Activated naive CD4-positive, alpha-beta T cell treated with anti-CD3 and anti-CD28 coated beads, Interleukin-2, amount 50 U/mL, for 72 hours (primary cell): Measurements from ENCODE around the gene MUL1. TPM values are rescaled to one million over a fixed set of nuclear protein-coding genes. Genes with fewer than 3 reads are reported as not detected.

ENCODE experiments used
- ATAC-seq, 2 donors: fragments of 150-1000 bp; cut with Tn5 transposase; 2 replicates each; pipeline ENCODE4 v1.10.0; 2021; ENCODE audit warnings: mild to moderate bottlenecking in 2 of 2, moderate library complexity in 2 of 2
- DNase-seq, 2 donors: peaks; one replicate each; pipeline ENCODE4 v3.0.0; 2021 to 2022; ENCODE audit warnings: low spot score in 2 of 2
- H3K27ac Mint-ChIP-seq, 2 donors: one replicate each; pipeline ENCODE4 v1.8.0; 2022; ENCODE audit warnings: mild to moderate bottlenecking in 2 of 2, mixed read lengths in 2 of 2
- H3K36me3 Mint-ChIP-seq, 2 donors: one replicate each; pipeline ENCODE4 v1.8.0; 2022; ENCODE audit warnings: mixed read lengths in 2 of 2
- H3K9me3 Mint-ChIP-seq, 2 donors: one replicate each; pipeline ENCODE4 v1.8.0; 2022; ENCODE audit warnings: mixed read lengths in 2 of 2
- total RNA-seq, 2 donors: library from RNA; stranded (reverse); gene quantifications; one replicate each; pipeline ENCODE4 v1.2.3, GENCODE V29; 2022

Gene MUL1
- total RNA-seq, 2 donors from 2014 or later = 12.8 to 14.6 TPM

DNA sequence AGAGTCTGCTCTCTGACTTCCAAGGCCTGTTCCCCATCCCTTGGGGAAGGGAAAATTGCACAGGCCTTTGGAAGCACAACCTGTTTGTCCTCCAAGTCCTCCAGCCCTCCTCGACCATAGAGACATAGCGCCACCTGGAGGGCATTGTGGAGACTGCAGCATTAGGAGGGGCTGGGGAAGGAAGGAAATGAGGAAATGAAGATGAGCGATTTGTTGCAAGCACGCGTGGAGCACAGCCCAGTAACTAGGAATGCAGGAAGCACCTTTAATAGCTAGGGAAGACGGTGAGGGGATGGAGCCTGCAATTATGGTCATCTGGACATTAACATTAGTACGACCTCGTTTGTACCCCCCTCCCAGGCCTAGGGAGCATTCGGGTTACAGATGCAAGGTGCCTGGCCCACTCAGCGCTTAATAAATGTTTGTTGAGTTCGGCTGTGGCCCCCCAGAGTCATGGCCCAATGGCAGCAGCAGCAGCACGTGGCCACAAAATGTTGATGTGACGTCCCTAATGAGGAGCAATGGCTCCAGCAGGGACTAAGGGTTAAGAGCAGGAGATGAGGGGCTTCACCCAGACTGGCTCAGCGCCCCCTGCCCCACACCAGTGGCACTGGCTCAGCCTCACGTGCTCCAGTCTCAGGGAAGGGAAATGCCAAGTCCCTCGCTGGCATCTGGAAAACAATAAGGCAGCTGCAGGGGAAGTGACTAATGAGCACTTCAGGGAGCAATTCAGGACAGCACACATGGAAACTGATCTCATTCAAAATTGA is 13.9 kb downstream of the MUL1 start:
- ATAC-seq (peak in 1 of 2 donors; percentile 16), DNase-seq (peak; percentile 75 to 90)
- Mint-ChIP-seq H3K36me3 (peaks cover 0 to 12% of the 10 kb centered on the region in 2 donors), H3K27ac (no peak overlapping the region), H3K9me3 (no peaks in the 10 kb centered on the region)

- Mint-ChIP-seq H3K9me3 (no peaks in the 10 kb centered on the region), H3K27ac (peak overlapping the region in 1 of 2 donors; percentile 58), H3K36me3 (peaks cover 0 to 12% of the 10 kb centered on the region in 2 donors)
- ATAC-seq (no peak), DNase-seq (no peak)
These were observed 14.6 kb downstream of the MUL1 start for GRCh38 chr1:20493309-20493708.

GRCh38 chr1:20492751-20493150 is 15.2 kb downstream of the MUL1 start:
- peak overlapping the region in 1 of 2 donors; percentile 58 for H3K27ac Mint-ChIP-seq

DNA sequence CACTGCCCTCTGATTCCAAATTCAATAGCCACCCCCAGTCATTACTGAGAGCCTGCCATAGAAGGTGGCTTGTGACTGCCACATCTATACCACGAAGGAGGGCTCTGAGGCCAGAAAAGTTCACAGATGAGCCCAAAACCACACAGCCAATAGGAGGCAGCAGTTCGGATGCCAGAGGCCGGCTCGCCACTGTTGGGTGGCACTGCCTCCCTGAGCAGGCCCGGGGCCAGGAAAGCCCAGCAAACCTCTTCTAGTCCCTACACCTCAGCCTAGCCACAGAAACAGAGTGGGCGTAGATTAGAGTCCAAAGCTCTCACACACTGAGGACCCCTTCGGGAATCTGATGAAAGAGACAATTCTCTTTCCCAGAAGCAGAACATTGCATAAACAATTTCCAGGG is 16.1 kb downstream of the MUL1 start:
- ATAC-seq (no peak), DNase-seq (no peak)
- no peak overlapping the region for H3K27ac Mint-ChIP-seq
- no peaks in the 10 kb centered on the region for H3K9me3 Mint-ChIP-seq
- H3K36me3 Mint-ChIP-seq = peaks cover 0 to 5% of the 10 kb centered on the region in 2 donors

More at GRCh38 chr1:20492751-20493150, 15.2 kb downstream of the MUL1 start:
- H3K9me3 Mint-ChIP-seq = no peaks in the 10 kb centered on the region
- no peak for DNase-seq
- ATAC-seq = no peak
- H3K36me3 Mint-ChIP-seq = peaks cover 0 to 12% of the 10 kb centered on the region in 2 donors

DNA sequence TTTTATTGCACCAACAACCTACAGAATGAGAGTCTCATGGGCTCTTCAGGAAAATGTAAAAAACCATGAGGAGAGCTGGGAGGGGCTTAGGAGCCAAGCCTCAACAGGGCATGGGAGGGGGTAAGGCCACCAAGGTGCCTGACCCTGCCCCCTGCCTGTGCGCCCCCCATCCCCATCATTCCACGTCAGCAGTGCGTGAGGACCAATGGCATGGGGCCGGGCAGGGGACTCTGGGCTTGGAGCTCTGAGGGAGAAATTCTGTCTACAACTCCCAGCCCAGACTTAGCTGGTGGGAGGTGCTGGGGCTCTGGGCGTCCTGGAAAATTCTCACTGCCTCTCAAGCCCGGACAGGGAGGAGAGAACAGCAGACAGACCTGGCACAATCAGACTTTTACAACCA is 16.8 kb downstream of the MUL1 start:
- Mint-ChIP-seq H3K36me3 (no peaks in the 10 kb centered on the region), H3K27ac (no peak overlapping the region), H3K9me3 (no peaks in the 10 kb centered on the region)
- ATAC-seq (no peak), DNase-seq (no peak)

- H3K27ac Mint-ChIP-seq = no peak overlapping the region
- peaks cover 0 to 6% of the 10 kb centered on the region in 2 donors for H3K36me3 Mint-ChIP-seq
- no peaks in the 10 kb centered on the region for H3K9me3 Mint-ChIP-seq
- ATAC-seq (no peak), DNase-seq (no peak)
These were observed 20.7 kb downstream of the MUL1 start for GRCh38 chr1:20487236-20487590.

DNA sequence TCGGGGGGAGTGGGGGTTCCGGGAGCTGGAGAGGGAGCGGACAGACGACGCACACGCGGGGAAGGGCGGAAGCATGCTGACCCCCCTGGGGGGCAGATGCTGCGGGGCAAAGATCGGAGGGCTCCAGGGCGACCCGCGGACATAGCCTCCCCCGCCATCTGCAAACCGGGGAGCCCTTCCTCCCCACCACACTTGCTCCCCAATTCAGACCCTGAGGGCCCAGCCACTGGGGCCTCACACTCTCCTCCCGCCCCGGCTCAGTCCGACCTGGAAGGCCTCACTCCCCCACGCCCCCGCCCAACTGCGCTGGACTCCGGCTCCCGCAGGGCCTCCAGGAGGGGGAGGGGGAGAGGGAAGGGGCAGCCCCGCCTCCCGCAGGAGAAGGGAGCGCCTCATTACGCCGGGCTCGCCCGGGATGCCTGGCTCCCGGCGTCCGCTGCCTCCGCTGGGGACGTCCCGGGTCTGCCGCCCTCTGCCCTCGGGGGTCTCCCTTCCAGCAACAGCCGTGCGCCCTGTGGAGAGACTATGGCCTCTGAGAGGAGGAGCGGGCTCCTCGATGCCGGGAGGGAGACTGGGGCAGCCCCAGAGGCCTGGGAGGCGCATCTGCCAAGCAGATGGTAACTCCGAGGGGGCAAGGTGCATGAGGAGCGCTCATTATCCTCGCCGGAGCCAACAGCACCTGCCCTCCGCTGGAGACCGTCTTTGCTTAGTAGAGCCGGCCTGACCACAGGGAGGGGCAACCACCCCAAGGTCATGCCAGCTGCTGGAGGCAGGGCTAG is 21.3 kb downstream of the MUL1 start:
- no peaks in the 10 kb centered on the region for H3K9me3 Mint-ChIP-seq
- DNase-seq (no peak), ATAC-seq (peak in 1 of 2 donors; percentile 58)
- peaks cover 0 to 6% of the 10 kb centered on the region in 2 donors for H3K36me3 Mint-ChIP-seq
- no peak overlapping the region for H3K27ac Mint-ChIP-seq

DNA sequence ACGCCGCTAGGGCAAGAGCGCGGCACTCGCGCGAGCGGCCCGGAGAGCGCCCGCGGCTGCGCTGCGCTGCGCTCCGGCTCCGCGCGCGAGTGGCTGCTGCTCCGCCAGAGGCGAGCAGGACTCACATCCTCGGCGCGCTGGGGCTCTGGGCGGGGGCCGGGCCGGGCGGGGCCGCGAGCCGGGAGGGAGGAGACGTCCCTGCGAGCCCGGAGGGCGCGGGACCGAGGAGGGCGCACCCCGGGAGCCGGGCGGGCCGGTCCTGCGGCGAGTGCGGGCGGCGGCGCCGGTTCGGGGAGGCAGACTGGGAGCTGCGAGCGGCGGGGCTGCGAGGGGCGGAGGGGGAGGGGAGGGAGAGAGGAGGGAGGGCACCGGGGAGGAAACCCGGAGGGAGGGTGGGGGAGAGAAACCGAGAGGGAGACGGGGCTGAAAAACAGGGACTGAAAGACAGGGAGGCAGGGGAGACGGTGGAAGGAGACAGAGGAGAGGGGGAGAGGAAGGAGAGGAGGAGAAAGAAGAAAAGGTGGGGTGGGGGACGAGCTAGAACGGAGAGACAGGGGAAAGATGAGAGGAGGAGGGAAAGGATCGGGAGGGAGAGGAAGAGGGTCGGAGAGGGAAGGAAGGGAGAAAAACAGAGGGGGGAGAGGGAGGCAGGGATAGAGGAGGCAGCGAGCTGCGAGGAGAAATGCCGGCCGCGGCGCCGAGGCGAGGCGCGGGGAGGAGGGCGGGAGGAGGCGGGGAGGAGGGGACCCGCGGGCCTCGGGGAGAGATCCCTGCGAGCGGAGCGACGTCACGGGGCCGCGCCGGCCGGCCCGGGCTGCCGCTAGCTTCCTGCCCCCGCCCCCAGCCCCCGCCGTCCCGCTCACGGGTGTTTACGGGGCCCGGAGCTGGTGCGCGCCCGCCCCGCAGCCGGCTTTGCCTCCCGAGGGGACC is 22.2 kb downstream of the MUL1 start, which contains the start of gene CAMK2N1:
Gene CAMK2N1, minus strand, starts transcription at position 684 of the 930 bp plus-strand sequence. CDS start 831 bp downstream, outside the sequence.
- DNase-seq = no peak
- Mint-ChIP-seq H3K9me3 (no peaks in the 10 kb centered on the region), H3K36me3 (peaks cover 0 to 6% of the 10 kb centered on the region in 2 donors), H3K27ac (peak within 1 kb of the TSS in 1 of 2 donors; percentile 40)
- ATAC-seq = peak; percentile 69 to 73

DNA sequence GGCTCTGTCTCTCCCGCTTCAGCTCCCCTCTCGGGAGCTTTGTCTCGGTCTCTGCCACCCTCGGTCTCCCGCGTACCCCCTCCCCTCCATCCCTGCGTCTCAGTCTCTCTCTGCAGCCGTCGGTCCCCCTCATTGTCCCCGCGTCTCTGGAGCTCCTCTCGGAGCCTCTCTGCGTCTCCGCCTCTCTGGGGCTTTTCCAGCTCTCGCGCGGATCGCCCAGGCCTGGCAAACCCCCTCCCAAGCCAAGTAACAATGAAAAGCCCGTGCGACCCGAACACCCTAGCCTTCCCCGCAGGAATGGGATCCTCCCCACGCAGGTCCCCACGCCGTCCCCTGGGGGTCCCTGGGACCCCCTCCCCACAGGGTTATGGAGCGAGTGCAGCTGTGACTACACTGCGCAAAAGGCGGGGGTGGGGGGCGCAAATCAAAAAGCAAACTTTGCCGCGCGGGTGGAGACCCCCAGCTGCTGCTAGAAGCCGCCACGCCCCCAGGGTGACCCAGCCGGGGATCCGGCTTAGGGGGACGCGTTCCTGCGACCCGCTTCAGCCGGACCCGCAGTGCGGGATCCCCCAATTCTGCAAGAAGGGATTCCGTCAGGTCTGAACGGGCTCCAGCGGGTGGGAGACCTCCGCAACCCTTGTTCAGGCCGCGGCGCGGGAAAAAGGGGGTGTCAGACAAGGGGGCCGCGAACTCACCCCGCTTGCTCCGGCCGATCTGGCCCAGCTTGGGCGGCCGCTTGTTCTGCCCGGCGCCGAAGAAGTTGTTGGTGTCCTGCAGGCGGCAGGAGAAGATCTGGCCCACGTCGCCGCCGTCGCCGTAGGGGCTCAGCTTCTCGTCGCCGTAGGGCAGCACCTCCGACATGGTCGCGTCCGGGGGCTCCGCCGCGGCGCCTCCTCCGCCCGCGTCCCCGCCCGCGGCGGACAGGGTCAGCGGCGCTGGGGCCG is 23.2 kb downstream of the MUL1 start:
- Mint-ChIP-seq H3K9me3 (no peaks in the 10 kb centered on the region), H3K36me3 (peaks cover 0 to 6% of the 10 kb centered on the region in 2 donors), H3K27ac (no peak overlapping the region)
- peak in 1 of 2 donors; percentile 4 for ATAC-seq
- DNase-seq = no peak

GRCh38 chr1:20483833-20484518 is 24.0 kb downstream of the MUL1 start:
- DNase-seq = no peak
- H3K36me3 Mint-ChIP-seq = peaks cover 0 to 6% of the 10 kb centered on the region in 2 donors
- H3K27ac Mint-ChIP-seq = no peak overlapping the region
- ATAC-seq = no peak
- H3K9me3 Mint-ChIP-seq = no peaks in the 10 kb centered on the region

- ATAC-seq = no peak
- Mint-ChIP-seq H3K9me3 (no peaks in the 10 kb centered on the region), H3K27ac (no peak overlapping the region), H3K36me3 (peaks cover 0 to 6% of the 10 kb centered on the region in 2 donors)
- DNase-seq = no peak
These were observed 24.7 kb downstream of the MUL1 start for GRCh38 chr1:20483098-20483832.

DNA sequence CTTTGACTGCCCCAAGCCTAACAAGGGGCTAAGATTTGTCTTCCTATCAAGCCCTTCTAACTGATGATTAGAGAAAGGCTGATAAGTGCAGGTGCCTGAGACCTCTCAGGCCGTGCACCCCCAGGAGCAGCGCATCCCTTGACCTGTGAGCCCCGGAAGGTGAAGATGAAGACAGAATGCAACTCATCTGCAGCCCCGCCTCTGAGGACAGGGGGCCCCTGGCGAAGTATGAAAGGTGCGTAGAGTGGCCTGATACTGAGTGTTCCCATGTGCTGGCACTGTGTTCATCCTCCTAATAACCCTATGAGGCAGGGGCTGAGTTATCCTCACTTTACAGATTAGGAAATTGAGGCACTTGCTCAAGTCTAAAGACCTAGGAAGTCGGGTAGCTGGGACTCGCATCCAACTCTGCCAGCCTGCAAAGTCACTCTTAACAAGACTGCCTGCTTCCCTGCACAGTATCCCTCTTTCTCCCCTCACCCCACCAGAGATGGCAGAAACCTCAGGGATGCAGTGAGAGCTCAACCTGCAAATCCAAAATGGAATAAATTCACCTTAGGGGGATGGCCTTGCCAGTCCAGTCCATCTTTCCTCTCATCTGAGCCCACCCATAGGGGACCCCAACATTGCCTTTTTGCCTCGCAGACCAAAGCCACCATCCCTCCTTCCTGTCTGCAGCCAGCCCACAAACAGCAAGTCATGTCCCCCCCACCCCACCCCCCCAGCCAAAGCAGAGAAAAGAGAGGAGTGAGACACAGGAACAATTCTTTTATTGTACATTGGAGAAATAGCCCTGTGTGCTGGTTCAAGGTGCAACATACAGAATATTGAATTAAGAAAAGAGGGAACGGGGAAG is 26.1 kb downstream of the MUL1 start:
- no peak overlapping the region for H3K27ac Mint-ChIP-seq
- peaks cover 0 to 6% of the 10 kb centered on the region in 2 donors for H3K36me3 Mint-ChIP-seq
- ATAC-seq (no peak), DNase-seq (no peak)
- H3K9me3 Mint-ChIP-seq = no peaks in the 10 kb centered on the region

GRCh38 chr1:20480951-20481617 is 26.9 kb downstream of the MUL1 start:
- ATAC-seq (no peak), DNase-seq (no peak)
- no peak overlapping the region for H3K27ac Mint-ChIP-seq
- H3K36me3 Mint-ChIP-seq = peaks cover 0 to 6% of the 10 kb centered on the region in 2 donors
- H3K9me3 Mint-ChIP-seq = no peaks in the 10 kb centered on the region
